Suppressor macrophage treated with lipopolysaccharide for 4 hours (primary cell): ENCODE measurements around the gene TYRO3.
"Not testable (repeated sequence)": the region's sequence is repeated elsewhere in the genome, so short reads cannot be mapped to it uniquely, and the experiment has no call there.

Experiments used
- DNase-seq: peaks from one replicate; pipeline ENCODE4 v3.0.0-alpha.2; 2020

TYRO3 gene

DNA sequence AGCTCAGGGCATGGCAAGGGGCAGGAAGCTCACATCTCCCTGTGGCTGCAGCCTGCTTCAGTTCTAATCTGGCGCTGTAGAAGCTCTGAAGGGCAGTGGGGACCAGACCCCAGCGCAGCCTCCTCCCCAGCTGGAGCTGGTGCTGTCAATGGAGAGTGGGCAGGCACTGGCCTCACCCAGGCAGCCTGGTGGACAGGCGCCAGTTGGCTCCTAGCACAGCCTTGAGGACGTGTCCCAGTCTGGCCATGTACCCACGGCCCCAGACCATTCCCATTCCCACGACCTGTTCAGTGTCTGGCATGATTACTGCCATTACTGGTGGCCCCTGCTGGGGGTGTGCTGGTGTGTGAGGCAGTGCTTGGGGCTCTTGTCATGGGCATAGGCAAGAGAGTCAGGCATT is 16.3 kb downstream of the TYRO3 start:
- DNase-seq, result no peak

DNA sequence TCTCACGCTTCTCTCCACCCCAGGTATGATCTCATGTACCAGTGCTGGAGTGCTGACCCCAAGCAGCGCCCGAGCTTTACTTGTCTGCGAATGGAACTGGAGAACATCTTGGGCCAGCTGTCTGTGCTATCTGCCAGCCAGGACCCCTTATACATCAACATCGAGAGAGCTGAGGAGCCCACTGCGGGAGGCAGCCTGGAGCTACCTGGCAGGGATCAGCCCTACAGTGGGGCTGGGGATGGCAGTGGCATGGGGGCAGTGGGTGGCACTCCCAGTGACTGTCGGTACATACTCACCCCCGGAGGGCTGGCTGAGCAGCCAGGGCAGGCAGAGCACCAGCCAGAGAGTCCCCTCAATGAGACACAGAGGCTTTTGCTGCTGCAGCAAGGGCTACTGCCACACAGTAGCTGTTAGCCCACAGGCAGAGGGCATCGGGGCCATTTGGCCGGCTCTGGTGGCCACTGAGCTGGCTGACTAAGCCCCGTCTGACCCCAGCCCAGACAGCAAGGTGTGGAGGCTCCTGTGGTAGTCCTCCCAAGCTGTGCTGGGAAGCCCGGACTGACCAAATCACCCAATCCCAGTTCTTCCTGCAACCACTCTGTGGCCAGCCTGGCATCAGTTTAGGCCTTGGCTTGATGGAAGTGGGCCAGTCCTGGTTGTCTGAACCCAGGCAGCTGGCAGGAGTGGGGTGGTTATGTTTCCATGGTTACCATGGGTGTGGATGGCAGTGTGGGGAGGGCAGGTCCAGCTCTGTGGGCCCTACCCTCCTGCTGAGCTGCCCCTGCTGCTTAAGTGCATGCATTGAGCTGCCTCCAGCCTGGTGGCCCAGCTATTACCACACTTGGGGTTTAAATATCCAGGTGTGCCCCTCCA is 19.1 kb downstream of the TYRO3 start:
- DNase-seq, result no peak

DNA sequence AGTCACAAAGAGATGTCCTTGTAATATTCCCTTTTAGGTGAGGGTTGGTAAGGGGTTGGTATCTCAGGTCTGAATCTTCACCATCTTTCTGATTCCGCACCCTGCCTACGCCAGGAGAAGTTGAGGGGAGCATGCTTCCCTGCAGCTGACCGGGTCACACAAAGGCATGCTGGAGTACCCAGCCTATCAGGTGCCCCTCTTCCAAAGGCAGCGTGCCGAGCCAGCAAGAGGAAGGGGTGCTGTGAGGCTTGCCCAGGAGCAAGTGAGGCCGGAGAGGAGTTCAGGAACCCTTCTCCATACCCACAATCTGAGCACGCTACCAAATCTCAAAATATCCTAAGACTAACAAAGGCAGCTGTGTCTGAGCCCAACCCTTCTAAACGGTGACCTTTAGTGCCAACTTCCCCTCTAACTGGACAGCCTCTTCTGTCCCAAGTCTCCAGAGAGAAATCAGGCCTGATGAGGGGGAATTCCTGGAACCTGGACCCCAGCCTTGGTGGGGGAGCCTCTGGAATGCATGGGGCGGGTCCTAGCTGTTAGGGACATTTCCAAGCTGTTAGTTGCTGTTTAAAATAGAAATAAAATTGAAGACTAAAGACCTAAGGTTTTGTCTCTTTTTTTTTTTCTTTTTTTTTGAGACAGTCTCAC is 19.8 kb downstream of the TYRO3 start:
- DNase-seq, result no peak

DNA sequence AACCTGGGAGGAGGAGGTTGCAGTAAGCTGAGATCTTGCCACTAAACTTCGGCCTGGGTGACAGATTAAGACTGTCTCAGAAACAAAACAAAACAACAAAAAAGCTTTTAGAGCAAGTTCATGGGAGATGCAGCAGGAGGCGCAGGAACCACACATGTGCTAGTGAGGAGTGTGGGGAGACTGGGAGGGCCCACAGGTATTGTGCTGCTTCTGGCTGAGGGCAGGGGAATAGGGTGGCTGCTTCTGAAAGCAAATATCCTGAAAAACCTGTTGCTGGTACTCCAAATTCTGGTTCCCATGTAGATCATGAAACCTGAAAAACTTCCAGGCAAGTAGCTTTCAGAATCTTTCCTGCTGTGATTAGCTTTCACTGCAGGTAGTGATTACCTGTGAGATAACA is 22.1 kb downstream of the TYRO3 start:
- DNase-seq, result no peak

DNA sequence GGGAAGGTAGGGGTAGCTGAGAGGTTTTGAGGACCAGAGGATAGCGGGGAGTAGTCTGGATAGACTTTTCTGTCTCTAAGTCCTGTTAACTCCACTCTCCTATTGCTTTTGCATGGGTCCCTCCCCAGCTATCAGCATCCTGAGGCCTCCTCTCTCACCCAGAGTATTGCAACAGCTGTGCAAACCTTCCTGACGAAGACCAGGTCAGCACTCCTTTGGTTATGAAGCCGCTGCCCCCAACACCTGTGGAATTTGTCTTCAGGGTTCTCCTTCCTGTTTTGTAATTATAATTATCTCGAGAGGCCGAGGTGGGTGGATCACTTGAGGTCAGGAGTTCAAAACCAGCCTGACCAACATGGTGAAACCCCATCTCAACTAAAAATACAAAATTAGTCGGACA is 24.8 kb downstream of the TYRO3 start:
- DNase-seq, result no peak

DNA sequence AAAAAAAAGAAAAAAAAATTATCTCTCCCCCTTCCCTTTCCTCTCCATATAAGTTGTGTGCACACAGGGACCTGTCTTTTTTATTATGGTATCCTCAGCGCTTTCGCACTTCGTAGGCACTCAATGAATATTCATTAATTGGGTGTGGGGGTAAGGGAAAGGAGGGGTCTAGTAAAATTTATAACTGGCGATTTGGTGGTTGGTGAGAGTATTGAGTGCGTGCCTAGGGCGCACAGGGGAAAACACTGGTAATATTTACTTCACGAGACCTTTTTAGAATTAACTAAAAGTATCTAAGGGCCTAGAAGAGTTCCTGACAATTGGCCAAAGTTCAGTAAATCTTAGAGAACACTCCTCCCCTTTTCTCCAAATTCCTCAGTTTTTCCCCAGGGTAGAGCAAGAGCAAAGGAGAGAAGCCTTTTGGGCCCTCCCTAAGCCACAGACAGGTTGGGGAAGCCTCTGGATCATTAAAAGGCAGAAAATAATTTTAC is 25.7 kb downstream of the TYRO3 start:
- no peak for DNase-seq

DNA sequence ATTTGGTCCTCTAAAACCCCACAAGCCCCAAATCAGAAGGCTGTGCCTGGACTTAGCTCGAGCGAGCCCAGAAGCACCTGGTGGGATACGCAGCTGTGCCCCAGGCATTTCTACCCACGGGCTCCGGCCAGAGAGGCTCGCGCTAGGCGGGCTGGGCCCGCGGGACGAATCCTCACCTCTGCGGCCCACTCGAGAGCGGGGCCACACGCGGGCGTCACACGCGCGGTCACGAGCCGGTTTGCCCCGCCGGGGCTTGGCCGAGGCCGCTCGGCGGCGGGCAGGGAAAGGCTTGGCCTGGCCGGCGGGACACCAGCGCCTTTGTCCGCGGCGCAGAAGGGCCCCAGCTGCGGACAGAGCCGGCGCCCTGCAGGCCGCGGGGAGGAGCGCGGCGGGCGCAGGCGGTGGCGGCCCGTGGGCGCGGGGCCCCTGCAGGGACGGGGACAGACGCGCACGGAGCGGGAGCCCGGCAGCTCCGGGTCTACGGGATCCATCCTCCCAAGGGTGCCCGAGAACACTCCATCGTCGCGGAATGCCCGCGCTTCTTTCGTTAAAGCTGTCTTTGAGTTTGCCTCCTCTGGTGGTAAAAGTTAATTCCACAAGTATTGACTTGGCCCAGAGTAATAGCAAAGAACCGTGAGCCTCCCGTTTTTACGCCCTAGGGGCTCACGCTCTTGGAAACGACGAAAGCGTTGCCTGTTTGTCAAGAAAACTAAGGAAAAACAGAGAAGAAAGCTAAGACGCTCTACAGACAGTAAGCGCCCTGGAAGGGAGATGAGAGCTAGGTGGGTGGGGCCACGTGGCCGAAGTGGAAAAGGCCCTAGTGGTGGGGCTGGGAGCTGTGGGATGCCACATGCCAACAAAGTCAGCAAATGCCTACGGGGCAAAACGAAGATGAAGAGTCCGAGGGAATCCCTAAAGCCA is 26.4 kb downstream of the TYRO3 start:
- DNase-seq, result peak; percentile 61

DNA sequence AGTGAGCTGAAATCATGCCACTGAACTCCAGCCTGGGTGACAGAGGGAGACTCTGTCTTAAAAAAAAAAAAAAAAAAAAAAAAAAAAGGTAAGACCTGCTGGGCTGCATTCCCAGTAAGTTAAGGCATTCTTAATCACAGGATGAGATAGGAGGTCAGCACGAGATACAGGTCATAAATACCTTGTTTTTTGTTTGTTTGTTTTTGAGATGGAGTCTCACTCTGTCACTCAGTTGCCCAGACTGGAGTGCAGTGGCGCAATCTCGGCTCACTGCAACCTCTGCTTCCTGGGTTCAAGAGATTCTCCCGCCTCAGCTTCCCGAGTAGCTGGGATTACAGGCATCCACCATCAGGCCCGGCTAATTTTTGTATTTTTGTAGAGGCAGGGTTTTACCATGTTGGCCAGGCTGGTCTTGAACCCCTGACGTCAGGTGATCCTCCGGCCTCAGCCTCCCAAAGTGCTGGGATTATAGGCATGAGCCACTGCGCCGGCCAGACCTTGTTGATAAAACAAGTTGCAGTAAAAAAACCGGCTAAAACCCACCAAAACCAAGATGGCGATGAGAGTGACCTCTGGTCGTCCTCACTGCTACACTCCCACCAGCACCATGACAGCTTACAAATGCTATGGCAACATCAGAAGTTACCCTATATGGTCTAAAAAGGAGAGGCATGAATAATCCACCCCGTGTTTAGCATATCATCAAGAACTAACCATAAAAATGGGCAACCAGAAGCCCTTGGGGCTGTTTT is 27.7 kb downstream of the TYRO3 start:
- DNase-seq, result not testable (repeated sequence)

DNA sequence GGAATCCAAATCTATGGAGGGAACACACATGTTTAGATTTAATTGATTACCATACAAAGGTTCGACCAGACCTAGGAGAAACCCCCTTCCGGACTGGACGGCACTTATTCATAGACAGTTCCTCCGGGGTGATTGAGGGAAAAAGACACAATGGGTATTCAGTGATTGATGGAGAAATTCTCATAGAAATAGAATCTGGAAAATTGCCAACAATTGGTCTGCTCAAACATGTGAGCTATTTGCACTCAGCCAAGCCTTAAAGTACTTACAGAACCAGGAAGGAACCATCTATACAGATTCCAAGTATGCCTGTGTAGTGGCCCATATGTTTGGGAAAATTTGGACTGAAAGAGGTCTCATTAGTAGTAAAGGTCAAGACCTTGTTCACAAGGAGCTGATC is 30.0 kb downstream of the TYRO3 start:
- DNase-seq, result not testable (repeated sequence)

DNA sequence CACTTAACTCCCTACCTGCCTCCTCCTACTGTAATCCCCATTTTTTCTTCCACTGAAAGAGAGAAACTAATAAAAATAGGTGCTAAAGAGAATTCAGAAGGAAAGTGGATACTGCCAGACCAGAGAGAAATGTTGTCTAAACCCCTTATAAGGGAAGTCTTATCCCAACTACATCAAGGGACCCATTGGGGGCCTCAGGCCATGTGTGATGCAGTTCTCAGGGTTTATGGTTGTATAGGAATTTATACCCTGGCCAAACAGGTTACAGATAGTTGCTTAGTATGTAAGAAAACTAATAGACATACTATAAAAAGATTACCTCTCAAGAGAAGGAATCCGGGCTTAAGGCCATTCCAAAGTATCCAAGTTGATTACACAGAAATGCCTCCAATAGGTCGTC is 30.6 kb downstream of the TYRO3 start:
- DNase-seq, result not testable (repeated sequence)

DNA sequence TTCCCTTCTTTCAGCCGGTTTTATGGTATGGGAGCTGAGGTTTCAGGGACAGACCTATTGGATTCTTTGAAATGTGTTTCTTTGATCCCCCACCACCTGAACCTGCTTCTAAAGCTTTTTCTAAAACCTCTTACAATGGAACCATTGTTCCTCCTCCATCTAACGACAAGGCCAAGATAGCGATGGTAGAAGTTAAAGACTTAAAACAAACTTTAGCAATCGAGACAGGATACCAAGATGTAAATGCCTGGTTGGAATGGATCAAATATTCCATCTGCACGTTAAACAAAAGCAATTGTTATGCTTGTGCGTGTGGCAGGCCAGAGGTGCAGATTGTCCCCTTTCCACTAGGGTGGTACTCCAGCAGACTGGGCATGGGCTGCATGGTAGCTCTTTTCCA is 32.2 kb downstream of the TYRO3 start:
- not testable (repeated sequence) for DNase-seq

DNA sequence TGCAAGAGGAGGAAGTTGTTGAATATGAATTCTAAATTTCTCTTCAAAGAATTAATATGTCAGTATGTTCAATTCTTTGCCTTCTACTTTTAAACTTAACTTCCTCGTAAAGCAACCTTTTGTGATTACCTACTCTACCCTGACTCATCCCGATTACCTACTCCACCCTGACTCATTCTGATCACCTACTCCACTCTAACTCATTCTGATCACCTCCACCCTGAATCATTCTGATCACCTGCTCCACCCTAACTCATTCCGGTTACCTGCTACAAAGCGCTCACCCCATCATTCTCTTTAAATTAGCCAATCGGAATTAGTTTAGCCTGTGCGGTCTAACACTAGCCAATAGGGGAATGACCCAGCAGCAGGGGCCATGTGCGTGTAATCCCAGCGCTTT is 33.7 kb downstream of the TYRO3 start:
- DNase-seq, result not testable (repeated sequence)

DNA sequence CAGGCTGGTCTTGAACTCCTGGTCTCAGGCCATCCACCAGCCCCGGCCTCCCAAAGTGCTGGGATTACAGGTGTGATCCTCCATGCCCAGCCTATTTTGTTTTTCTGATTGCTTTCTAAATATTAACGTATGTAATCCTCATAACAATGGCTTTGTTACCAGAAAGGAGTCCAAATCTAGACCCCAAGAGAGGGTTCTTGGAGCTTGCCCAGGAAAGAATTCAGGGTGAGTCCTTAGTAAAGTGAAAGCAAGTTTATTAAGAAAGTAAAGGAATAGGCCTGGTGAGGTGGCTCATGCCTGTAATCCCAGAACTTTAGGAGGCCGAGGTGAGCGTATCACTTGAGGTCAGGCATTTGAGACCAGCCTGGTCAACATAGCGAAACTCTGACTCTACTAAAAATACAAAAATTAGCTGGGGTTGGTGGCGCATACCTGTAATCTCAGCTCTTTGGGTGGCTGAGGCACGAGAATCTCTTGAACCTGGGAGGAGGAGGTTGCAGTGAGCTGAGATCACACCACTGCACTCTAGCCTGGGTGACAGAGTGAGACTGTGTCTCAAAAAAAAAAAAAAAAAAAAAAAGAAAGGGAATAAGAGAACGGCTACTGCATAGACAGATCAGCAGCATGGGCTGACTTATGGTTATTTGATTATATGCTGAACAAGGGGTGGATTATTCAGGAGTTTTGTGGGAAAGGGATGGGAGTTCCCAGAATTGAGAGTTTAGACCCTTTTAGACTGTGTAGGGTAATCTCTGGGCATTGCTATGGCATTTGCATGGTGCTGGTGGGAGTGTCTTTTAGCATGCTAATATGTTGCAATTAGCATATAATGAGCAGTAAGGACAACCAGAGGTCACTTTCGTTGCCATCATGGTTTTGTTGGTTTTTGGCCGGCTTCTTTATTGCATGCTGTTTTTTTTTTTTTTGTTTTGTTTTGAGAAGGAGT is 36.1 kb downstream of the TYRO3 start:
- no peak for DNase-seq

DNA sequence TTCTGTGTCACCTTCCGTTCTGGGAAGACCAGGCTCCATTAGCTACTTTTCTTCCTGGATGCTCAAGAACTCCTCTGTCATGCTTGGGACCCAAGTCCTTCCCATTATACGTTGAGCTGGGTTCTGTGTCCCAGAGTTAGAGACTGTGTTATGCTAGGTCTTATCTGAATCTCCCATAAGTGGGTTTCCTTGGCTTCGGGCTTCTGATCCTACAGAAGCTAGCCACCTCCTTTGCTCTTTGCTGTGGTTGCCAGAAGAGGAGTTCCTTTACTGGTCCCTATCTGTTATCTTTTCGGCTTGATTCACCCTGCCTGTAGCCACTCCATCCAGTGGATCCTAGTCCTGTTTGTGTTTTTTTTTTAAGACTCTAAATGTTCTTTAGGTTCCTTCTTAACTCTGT is 38.0 kb downstream of the TYRO3 start:
- no peak for DNase-seq

DNA sequence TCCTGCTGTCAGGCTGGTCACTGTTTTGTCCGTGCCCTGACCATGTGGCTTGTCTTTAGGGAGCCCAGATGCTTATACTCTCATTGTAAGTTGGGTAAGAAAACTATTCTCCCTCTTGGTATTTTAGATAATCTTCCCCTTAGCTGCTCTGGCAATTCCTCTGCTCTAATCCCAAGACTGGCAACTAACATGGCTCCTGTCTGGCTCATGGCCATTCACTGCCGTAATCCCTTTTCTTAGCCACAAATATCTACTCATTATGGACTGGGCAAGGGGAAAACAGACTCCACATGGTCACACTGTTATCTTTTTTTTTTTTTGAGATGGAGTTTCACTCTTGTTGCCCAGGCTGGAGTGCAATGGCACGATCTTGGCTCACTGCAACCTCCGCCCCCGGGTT is 38.8 kb downstream of the TYRO3 start:
- no peak for DNase-seq

DNA sequence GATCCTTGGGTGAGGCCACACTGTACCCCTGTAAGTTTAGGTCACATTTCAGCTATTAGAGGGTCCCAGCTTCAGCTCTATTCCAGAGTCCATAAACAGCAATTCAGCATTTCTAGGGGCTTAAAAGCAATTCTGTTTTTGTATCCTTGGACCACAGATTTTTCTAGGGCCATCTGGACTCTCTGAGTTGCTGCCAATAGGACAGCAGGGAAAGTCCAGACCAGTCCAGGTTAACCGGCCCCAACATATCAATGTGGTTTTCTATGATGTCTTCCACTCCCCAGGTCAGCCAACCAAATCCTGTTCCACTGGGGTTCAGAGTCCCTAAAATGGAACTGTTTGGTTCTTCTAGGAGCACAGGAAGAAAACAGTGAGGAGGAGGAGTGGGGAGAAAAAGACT is 40.0 kb downstream of the TYRO3 start:
- no peak for DNase-seq

DNA sequence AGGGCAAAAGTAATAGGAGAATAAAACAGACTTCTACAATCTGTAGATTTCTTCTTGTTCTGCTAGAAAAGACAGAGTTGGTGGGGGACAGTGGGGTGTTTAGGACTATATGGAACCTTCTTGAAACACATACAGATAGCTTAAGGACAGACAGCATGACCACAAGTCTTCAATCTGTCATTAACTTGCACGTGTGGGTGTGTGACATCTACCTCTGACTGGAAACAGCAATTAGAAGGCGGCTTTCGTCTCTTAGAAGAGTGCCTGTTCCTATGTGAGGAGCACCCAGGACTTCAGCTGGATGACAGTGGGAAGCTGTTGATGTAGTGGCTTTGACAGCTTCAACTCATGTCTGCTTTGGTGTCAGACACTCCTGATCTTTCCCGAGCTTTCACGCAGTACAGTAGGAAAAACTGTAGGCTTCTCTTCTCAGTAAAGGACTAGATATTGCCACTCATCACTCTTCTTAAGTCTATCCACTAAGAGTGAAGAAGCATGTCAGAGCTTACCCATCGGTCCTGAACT is 44.5 kb downstream of the TYRO3 start:
- DNase-seq, result no peak

DNA sequence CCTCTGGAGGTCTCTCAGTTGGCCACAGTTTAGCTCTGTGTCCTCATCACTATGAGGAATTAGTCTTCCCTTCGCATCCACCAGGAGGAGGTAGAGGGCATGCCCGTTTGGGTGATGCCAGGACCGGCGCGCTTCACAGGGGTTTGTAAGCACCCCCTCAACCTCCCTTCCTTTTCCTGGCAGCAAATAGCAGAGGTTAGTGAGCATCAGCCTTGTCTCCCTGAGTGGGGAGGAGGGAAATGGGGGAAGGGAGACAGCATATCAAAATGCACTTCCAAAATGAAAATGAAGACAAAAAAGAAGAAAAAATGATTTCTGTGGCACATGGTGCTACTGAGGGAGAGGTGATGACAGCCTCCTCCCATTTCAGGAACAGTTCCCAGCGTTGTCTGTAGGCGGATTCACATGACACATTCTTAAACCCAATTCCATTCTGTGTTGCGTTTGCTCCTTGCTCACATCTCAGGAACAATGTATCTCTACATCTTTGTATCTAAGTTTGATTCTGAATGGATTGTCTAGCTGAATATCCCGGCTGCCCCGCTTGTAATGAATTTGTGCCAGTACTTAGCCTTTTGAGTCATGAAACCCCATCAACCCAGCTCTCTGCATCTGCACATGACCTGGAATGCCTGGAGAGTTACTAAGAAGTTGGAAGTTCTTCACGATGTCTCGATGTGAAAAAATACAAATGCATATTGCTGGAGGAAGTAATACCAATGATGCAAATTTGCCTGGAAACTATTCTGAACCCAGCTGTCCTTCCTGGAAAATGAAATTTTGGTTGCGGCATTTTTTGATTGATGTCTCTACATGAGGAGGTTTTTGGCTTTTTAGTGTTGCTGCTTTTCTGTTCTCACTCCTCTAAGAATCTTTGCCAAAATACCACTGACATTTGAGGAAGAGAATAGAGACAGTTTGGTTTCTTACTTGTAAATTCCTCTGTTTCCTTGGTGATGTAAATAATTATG is 45.2 kb downstream of the TYRO3 start:
- DNase-seq, result peak; percentile 75

DNA sequence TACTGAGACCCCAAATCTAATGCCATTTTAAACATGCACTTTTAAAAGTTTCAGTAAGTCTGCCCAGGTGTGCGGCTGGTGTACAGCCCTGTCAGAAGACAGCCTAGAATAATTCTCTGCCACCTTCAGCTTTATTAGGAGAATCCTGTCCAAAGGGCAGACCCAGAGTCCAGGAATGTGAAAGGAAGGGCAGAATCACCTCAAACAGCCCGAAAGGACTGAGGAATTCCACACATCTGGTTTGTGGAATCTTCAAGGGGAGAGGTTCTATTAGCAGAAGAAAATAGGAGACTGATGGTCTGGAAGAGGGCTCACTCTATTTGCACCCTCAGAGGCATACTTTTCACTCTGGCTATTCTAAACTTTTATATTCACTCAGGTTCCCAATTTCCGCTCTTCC is 46.6 kb downstream of the TYRO3 start:
- no peak for DNase-seq

DNA sequence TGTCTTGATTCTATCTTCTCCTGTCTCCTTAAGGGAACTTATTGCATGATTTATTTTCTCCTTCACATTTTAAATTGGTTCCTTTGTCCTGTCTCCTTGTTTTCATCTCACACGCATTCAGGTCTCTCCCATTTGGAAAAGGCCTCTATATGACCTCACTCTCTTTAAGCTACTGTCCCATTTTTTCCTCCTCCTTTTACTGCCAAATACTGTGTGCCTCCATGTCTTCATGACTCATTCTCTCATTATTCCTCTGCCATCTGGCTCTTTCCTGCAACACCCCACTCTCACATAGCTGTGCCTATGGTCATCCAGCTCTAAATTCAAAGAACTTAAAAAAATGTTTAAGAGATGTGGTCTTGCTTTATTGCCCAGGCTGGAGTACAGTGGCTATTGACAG is 48.0 kb downstream of the TYRO3 start:
- DNase-seq, result no peak
